Measurements from ENCODE around the gene PHLPP1.

The PHLPP1 gene

DNA sequence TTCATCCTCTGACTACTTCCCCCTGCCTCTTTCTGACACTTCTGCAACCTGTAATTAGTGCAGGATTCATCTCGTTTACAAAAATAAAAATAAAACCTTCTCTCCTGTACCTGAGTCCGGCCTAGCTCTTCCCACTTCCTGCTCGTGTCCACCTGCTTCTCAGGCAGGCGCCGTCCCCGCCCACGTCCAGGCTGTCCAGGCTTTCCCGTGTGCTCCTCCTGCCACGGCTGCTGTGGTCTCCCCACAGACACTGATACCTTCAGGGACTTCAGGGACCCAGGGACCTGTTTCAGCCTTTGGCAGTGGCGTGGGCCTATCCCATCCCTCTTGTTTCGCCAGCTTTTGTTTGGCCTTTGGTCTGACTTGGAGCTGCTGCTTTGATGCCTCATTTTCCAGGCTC, 272.5 kb downstream of the PHLPP1 start:
- no peak for DNase-seq

DNA sequence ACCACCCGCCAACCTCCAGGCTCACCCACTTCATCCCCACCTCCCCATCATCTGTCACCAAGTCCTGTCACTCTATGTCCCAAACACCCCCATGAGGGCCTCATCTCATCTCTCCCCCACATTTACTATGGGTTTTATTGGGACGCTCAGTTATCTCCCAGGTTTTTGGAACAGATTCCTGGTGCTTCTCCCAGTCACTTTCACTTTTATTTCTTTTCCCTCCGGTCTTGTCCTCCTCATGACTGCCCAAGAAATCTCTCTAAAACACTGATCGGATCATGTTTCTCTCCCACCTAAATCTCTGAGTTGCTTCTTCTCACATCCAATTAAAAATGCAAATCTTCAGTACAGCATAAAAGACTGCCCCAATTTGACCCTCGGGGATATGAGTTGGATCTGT, 273.1 kb downstream of the PHLPP1 start:
- no peak for DNase-seq

DNA sequence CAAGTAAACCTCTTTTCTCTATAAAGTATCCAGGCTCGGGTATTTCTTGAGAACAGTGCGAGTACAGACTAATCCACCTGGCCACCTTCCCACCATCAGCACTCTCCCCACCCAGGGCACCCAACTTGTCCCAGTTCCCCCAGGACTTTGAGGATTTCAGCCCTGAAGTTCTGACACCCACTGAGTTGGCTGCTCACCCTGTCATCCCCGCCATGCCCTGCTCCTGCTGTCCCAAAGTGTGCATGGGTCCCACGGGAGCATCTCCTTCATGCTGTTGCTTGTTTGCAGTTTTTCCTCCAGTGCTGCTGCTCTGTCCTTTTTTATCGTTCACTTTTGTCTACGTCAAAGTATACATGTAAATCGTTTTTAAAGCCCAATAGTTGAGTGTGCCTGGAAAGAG, 273.9 kb downstream of the PHLPP1 start:
- no peak for DNase-seq

GRCh38 chr18:62990653-62991052, 275.3 kb downstream of the PHLPP1 start:
- DNase-seq = no peak

- DNase-seq = no peak
Observed at GRCh38 chr18:62991389-62991788, 276.0 kb downstream of the PHLPP1 start.

DNA sequence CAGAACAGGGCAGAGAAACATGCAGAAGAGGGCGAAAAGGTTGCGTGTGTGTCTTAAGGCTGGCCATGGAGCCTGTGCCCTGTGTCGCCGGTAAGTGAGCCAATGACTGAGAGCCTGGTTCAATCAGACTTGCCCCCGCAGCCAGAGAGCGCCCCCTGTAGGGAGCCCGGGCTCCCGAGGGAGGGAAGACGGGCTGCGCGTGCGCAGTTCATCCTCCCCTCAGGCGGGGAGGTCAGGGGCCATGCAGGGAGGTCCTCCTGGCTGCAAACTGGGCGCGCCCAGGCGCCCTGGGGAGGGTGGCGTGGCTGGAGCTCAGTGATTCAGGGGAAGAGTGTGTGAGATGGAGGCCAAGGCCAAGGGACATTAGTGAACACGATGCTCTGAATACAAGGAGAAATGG, 276.6 kb downstream of the PHLPP1 start:
- no peak for DNase-seq

- no peak for DNase-seq
Observed at GRCh38 chr18:62992877-62993365, 277.6 kb downstream of the PHLPP1 start.

DNA sequence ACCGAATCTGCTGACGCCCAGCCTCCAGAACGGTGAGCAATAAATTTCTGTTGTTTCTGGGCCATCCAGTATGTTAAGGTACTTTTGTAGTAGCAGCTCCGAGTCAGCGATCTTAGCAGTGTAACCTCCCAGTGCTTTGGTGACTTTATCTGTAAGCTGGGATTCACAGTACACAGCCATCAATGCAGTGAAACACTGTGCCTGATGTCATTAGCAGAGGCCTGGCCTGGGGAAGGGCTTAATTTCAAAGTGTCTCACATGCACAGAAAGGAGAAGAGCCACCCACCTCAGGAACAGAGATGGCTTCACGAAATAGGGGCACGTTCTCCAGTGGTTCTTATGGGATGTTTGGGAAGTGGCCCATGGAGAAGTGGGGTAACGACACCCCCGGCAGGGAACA, 281.2 kb downstream of the PHLPP1 start:
- DNase-seq = no peak

- DNase-seq = no peak
Observed at GRCh38 chr18:62997076-62997475, 281.7 kb downstream of the PHLPP1 start.

DNA sequence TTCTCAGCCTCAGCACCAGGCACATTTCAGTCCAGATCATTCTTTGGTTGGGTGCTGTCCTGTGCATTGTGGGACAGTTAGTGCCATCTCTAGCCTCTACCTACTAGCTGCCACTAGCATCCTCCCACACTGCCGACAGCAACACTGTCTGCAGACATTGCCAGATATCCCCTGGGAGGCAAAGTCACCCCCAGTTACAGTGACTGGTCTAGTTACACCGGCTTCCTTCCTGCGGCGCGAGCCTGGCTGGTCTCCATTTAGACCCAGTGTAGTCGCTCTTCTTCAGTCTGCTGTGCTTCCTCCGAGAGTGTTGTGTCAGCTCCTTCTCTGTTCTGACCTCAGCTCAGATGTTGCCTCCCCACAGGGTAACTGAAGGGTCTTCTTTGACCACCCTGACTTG, 283.1 kb downstream of the PHLPP1 start:
- DNase-seq = no peak

GRCh38 chr18:62999392-62999791, 284.1 kb downstream of the PHLPP1 start:
- peak; percentile 32 for DNase-seq

DNA sequence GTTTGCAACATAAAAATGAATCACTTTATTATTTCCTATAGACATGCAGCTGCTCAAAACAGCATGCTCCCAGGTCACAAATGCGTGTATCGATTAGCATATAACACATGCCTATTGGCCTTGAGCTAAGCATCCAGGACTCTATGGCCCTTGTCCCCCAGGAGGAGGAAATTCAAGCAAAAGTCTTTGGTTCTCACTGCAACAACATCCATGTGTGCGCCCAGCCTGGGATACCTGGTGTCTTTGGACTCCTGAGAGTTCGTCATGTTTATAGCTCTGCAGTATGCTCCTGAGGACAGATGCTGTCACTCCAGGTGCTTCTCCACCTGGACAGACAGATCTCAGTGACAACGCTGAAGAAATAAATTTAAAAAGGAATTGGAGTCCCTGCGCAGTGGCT, 284.6 kb downstream of the PHLPP1 start:
- DNase-seq = no peak

DNA sequence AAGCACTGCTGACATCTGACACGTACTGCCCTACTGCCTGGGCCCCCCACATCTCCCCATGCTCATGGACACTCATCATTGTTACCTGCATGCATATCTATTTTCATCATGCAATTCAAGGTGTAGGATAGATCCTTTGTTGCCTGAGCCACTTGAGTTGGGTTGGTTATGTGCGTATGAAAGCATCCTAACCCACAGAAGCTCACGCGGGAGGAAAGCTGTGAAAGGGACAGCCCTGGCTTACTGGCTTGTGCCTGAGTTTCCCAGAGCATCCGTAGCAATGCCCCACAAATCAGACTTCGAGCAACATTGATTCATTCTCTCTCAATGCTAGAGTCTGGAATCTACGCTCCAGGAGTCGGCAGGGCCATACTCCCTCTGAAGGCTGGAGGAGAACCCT, 285.5 kb downstream of the PHLPP1 start:
- DNase-seq = no peak

- no peak for DNase-seq
Observed at GRCh38 chr18:63001861-63002260, 286.5 kb downstream of the PHLPP1 start.

DNA sequence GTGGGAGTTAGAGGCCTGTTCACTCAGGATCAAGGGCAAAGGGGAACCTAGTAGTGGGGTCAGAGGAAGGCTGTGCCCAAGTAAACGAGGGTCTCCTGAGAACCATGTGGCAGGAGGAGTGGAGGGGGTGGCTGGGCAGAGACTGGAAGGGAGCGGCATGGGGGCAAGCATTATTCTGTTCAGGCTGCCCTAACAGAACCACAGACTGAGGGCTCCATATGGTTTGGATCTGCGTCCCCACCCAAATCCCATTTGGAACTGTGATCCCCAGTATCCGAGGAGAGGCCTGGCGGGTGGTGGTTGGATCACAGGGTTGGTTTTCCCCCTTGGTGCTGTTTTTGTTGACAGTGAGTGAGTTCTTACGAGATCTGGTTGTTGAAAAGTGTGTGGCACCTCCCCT, 287.0 kb downstream of the PHLPP1 start:
- no peak for DNase-seq

DNA sequence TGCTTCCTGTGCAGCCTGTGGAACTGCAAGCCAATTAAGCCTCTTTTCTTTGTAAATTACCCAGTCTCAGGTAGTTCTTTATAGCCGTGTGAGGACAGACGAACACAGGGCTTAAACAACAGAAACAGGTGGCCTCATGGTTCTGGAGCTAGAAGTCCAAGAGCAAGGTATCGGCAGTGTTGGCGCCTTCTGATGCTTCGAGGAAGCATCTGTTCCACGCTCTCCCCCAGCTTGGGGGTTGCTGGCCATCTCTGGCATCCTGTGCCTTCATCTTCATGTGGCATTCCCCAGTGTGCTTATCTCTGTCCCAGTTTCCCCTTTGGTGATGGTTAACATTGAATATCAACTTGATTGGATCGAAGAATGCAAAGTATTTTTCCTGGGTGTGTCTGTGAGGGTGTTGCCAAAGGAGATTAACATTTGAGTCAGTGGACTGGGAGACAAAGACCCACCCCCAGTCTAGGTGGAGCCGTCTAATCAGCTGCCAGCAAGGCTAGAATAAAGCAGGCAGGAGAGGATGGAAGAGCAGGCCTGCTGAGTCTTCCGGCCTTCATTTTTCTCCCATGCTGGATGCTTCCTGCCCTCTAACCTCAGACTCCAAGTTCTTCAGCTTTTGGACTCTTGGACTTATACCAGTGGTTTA, 287.6 kb downstream of the PHLPP1 start:
- no peak for DNase-seq

DNA sequence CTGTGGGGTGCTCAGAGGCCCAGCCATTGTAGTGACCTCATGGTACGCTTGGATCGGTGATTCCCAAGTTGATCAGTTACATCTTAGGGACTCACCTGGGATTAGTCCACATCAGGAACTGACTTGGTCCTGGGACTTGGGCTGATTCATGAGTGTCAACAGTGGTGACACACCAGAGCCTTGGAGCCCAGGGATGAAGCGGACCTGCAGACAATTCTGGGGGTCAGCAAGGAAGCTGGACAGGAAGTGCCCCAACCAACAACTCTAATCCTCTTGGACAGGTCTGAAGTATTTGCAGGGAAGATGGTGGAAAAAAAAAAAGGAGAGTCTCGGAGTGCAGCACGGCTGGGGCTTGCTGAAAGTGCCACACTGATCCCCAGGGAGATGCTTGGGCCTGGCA, 288.6 kb downstream of the PHLPP1 start:
- no peak for DNase-seq

- DNase-seq = no peak
Observed at GRCh38 chr18:63004466-63005089, 289.2 kb downstream of the PHLPP1 start.

DNA sequence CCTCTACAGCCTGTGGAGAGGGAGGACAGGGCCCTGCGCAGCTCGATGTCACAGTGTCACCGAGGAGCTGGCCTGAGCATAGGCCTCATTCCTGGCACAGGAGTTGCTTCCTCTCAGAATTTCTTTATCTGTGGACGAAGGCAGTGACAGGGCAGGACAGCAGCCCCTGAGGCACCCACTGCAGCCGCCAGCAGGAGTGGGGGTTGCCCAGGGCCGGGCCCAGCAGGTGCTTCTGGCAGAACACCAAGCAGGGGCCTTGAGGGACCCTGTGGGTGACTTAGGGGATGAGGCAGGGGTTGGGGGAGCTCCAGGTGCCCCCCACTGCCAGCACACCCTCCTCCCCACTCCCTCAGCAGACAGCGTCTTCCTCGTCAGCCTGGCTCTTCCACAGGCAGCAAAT, 290.0 kb downstream of the PHLPP1 start:
- DNase-seq = no peak

- DNase-seq = no peak
Observed at GRCh38 chr18:63007231-63007630, 291.9 kb downstream of the PHLPP1 start.

DNA sequence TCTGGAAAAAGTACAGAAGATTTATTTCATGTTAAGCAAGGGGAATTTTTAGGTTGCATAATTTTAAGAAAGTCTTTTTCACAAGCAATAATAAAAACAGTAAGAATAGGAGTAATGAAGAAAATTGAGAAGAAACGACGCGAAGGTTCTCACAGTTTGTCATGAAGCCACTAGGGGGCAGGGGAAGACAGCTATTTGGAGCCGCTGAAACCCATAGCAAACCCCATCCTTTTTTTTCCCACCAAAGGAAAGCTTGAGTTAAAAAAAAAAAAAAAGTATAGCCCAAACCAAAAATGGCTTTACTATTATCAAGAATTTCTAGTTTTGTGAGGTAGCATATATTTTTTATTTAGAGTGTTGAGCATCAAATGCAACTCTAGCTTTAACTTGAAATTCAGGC, 300.9 kb downstream of the PHLPP1 start:
- DNase-seq = peak; percentile 19

DNA sequence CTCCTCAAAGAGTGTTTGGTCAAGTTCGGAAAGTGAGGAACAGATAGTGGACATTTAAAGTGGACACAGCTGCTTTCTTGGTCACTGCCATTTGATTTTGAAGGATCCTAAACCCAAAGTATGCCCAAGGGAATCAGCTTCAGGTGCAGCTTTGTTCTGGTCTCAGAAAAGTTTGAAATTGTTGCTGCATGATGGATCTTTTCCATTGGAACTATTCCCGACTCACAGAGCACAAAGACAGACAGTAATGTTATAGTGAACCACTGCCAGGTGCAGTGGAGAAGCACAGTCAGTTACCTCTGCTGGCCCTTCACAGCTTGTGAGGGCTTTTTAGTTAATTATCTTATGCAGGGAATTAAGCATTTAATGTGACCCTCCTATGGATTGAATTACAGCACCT, 301.7 kb downstream of the PHLPP1 start:
- no peak for DNase-seq

DNA sequence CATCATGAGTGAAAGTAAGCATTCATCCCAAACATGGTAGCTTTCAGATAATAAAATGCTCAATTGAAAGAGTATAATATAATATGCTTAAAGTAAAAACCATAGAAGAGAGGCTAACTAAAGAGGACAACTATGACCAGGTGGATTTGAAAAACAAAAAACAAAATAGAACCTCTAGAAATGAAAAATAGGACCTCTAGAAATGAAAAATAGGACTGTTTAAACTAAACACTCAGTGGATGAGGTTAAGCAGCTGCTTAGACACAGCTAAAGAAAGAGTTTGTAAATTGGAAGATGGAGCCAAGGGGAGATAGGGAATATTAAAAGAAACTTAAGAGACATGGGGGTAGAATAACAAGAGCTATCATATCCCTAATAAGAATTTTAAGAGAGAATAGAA, 302.6 kb downstream of the PHLPP1 start:
- DNase-seq = no peak

- DNase-seq = no peak
Observed at GRCh38 chr18:63022429-63023022, 307.2 kb downstream of the PHLPP1 start.
